ENCODE measurements around the gene SLC6A9.

SLC6A9 gene

DNA sequence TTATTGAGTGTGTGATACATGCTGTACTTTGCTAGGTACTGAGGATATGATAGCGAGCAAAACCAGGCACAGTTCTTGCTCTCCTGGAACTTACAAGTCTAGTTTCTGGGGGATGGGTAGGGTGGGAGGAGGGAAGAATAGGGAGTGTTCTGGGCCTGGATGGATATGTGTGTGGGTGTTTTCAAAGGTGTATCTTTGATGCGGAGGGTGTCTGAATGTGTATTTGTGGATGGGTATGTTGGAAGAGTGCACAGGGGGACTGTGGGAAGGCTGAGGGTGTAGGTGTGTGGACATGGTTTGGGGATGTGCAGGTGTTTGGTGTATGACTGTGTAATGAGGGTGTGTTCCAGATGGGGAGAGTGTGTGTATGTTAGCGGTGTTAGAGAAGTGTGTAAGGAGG, 65.9 kb downstream of the SLC6A9 start:
- no peak for DNase-seq

- no peak for DNase-seq
Measured at GRCh38 chr1:43963890-43964289, 67.4 kb downstream of the SLC6A9 start.

- DNase-seq, result no peak
Measured at GRCh38 chr1:43963006-43963405, 68.3 kb downstream of the SLC6A9 start.

GRCh38 chr1:43962324-43962723, 68.9 kb downstream of the SLC6A9 start:
- DNase-seq, result no peak

GRCh38 chr1:43961692-43962091, 69.6 kb downstream of the SLC6A9 start:
- DNase-seq, result no peak

DNA sequence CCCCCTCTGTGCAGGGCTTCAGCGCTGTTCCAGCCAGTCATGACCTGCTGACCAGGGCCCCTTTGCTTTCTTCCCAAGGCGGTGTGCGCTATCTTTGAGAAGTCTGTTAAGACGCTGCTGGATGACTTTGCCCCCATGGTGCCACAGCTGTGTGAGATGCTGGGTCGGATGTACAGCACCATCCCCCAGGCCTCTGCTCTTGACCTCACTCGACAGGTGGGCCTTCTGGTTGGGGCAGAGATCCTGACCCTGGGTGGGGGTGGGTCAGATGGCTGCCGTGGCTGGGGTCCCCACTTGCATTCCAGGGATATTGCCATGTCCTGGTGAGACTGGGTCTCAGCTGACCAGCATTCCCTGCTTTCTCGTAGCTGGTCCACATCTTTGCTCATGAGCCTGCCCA, 70.5 kb downstream of the SLC6A9 start:
- DNase-seq, result no peak

DNA sequence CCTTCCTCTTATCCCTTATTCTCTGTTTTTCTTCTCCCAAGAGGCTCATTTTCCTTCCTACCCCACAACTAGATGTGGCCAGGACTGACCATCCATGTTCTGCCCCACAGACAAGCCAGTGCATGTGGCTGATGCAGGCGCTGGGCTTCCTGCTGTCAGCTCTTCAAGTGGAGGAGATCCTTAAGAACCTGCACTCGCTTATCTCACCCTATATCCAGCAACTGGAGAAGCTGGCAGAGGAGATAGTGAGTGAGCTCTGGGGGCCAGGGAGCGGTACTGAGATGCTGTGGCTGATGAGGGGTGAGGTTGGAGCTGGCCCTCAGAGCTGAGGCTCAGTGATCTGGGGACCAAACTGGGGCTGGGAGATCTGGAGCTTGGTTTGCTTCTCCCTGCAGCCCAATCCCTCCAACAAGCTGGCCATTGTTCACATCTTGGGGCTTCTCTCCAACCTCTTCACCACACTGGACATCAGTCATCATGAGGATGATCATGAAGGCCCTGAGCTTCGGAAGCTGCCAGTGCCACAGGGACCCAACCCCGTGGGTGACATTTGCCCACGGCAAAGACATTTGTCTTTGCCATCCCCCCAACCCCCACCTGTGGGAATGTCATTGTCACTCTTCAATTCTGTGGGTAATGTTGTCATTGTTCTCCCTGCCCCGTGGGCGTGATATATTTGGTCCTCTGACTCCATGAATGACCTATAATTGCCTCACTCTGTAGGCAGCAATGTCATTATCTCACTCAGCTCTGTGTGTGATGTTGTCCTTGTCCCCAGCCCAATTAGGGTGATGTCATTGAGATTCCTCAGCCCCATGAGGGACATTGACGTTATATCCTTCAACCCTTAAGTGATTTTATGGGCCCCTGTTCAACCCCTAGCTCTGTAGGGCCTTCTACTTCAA, 72.7 kb downstream of the SLC6A9 start:
- no peak for DNase-seq

DNA sequence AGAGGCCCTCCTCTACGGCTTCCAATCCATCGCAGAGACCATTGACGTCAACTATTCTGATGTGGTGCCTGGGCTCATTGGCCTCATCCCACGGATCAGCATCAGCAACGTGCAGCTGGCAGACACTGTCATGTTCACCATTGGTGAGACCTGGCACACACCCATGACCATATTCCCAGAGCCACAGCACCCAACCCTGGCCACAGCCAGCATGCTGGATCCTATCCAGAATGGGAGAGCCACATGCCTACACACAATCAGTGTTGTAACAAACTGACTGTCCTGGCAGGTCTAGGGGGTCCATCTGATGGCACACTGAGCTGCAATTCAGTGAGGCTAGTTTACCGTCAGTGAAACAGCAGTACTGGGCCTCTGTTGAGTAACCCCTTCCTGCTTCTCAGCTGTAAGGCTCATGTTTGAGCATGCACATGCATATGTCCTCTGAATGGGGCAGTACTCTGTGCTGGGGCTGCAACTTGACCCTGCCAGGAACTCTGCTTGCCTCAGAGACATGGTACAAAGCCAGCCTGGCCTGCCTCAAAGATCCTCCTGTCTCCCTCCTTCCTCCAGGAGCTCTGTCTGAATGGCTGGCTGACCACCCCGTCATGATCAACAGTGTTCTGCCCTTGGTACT, 73.7 kb downstream of the SLC6A9 start:
- DNase-seq, result no peak

DNA sequence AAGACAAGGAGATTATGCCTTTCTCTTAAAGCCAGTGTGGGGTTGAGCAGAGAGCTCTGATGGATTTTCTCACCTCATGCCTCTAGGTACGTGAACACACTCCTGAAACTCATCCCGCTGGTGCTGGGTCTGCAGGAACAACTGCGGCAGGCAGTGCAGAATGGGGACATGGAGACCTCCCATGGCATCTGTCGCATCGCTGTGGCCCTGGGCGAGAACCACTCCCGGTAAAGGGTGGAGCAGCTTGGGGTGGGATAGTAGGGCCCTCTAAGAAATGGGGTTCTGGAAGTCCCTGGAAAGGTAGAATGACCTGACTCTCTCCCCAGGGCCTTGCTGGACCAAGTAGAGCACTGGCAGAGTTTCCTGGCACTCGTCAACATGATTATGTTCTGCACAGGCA, 75.0 kb downstream of the SLC6A9 start:
- no peak for DNase-seq

- DNase-seq, result no peak
Measured at GRCh38 chr1:43954036-43954435, 77.2 kb downstream of the SLC6A9 start.

DNA sequence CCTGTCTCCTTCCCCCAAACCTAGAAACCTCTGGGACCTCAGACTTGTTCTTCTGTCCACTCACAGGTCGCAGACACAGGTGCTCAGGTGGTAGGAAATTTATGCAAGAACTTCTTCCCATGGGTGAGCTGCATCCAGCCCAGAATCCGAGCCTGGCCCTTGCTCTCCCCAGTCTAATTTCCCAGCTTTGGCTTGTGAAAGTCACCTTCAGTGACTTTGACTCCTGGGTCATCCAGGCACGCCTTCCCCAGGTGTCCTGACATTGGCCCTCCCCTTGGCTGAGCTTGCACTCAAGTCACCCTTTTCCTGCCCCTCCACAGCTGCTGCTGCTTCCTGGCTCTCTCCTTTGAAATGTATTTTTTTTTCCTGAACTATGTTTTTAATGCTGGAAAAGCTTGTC, 77.9 kb downstream of the SLC6A9 start:
- DNase-seq, result no peak

DNA sequence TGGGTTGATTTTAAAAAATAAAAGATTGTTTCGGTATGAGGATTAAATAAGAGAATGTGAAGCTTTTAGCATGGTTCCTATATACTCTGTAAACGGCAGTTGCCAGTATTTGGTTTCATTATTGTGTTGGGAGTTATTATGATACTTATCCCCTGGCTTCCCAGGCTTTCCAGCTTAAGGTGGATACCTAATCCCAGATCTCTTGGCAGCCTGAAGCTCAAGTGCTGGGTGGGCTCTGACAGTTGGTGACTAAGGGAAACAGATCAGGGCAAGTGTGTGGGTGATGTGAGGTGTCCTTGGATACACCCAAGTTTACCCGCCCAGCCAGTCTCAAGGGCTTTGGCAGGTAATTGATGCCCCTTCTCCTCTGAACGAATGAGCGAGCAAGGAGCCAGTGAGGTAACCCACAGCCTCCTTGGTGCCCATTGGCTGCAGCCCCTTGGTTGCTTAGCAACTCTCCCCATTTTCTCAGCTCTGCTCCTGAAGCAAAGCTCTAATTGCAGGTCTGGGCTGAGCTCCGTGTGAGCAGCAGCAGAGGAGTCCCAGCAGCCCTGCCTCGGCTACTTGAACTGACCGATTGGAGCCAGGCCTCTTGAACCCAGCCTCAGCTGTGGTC, 78.4 kb downstream of the SLC6A9 start:
- DNase-seq, result no peak

DNA sequence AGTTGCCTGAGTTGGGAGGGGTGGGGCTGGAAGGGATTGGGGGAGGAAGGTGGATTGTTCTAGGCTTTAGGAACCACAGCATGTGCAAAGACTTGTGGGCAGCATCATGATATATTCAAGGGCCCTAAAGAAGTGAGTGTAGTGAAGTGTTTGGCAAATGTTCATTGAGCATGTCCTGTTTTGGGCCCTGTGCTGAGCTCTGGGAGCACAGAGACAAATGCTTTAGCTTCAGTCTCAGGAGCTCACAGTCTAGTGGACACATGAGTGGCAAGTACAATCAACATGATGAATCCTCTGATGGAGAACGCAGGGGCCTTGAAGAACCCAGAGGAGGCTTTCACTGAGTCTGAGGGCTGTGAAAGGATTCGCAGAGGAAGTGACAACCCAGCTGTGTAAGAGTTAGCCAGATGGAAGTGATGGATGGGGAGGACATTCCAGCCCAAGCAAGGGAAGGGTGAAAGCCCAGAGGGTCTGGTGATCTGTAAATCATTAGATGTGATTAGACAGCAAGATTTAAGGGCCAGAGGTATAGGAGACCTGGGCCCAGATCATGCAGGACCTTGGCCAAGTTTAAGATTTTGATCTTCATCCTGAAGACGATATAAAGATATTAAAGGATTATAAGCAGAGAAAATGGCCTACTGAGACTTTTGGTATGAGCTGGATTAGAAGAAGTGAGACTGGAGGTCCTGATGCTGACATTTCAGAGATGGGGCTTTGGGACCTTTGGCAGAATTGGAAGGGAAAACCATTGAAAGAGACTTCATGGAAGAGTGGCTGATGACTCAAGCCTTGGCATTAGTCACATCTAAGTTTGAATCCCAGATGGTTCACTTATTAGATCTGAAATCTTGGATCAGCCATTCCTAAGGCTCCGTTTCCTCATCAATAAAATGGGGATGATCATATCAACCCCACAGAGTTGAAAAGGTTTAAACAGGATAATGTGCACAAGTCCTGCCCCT, 80.0 kb downstream of the SLC6A9 start:
- DNase-seq, result no peak

DNA sequence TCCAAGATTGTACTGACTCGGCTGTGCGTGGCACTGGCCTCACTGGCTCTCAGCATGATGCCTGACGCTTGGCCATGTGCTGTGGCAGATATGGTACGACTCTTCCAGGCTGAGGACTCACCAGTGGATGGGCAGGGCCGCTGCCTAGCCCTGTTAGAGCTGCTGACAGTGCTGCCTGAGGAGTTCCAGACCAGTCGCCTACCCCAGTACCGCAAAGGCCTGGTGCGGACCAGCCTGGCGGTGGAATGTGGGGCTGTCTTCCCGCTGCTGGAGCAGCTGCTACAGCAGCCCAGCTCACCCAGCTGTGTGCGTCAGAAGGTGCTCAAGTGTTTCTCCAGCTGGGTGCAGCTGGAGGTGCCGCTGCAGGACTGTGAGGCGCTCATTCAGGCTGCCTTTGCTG, 81.6 kb downstream of the SLC6A9 start:
- no peak for DNase-seq

DNA sequence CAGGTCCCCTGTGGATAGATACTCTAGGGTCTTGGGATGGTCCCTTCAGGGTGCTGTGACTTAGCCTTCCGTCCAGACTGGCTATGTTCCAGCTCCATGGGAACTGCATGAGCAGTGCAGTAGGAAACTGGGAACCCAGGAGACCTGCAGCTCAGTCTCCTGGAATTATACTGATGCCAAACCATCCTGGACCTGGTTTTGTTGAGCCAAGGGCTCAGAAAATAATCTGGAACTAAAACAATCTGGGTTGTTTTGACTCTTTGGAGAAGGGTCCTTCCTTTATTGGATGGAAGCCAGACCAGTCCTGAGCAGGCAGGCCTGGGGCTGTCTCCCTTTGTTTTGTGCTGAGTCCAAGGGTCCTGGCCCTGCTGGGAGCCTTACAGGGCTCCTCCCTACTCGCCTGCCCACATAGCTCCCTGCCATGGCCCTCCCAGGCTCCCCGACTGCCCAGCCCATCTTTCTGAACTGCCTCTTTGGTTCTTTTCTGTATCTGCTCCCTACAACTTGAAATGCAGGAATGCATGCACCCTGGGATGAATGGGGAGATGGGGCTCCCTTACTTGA, 83.3 kb downstream of the SLC6A9 start:
- DNase-seq, result no peak

DNA sequence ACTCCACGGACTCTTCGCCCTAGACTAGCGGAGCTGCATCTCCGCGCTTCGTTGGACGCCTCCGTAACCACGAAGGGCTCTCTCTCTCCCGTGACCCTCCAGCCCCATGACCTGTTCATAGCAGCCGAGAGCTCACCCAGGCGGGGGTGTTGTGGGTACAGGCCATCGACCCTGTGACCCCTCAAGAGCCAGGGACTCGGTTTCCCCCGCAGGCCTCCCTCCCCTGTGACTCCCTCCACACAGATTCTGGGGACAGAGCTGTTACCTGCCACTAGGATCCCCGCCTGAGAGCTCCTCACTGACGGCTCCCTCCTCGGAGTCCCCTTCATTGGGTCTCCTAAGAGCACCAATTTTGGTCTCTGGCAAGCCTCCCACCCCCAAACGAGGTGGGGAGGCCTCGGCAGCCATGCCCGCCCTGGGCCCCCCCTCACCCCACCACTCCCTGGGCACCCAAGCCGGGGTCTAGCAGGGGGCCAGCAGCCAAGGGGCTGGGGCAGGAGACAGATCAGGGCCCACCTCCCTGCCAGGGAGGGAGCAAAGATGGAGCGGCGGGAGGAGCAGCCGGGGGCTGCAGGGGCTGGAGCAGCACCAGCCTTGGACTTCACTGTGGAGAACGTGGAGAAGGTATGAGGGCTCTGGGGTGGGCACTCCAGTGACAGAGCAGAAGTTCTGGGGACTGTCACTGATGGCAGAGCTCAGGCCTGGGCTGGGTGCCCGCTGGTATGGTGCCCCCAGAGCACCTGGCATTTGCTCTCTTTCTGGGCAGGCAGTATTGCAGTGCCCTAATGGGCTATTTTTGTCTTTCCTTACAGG, 84.0 kb downstream of the SLC6A9 start:
- no peak for DNase-seq
